Activated CD8-positive, alpha-beta memory T cell treated with anti-CD3 and anti-CD28 coated beads, Interleukin-2, amount 50 U/mL, for 4 hours (primary cell): Measurements from ENCODE around the gene ZNF48.

Experiments used
- DNase-seq: peaks from one replicate; pipeline ENCODE4 v3.0.0-alpha.2; 2020

ZNF48 gene

GRCh38 chr16:30395155-30395991, at the start of gene ZNF48:
TSS of gene ZNF48 (plus strand) at chr16:30395420. CDS start at chr16:30395795, 375 bp downstream.
- DNase-seq = peak; percentile 63

- no peak for DNase-seq
Measured at GRCh38 chr16:30346286-30346685, 48.9 kb upstream of the ZNF48 start.

GRCh38 chr16:30348113-30348512, 47.1 kb upstream of the ZNF48 start:
- DNase-seq = no peak

- DNase-seq = no peak
Measured at GRCh38 chr16:30348929-30349328, 46.3 kb upstream of the ZNF48 start.

- no peak for DNase-seq
Measured at GRCh38 chr16:30349675-30350074, 45.5 kb upstream of the ZNF48 start.

- DNase-seq = no peak
Measured at GRCh38 chr16:30350134-30350871, 44.9 kb upstream of the ZNF48 start.

- DNase-seq = no peak
Measured at GRCh38 chr16:30351001-30351441, 44.2 kb upstream of the ZNF48 start.

- DNase-seq = no peak
Measured at GRCh38 chr16:30351586-30352419, 43.4 kb upstream of the ZNF48 start.

GRCh38 chr16:30352488-30353401, 42.5 kb upstream of the ZNF48 start:
- DNase-seq = no peak

- DNase-seq = no peak
Measured at GRCh38 chr16:30353438-30354129, 41.6 kb upstream of the ZNF48 start.

GRCh38 chr16:30354423-30355143, 40.6 kb upstream of the ZNF48 start:
- no peak for DNase-seq

GRCh38 chr16:30355144-30355953, 39.9 kb upstream of the ZNF48 start, which contains the start of gene CD2BP2:
TSS of gene CD2BP2 (minus strand) at chr16:30355308. CDS start at chr16:30354681, 627 bp downstream.
- peak; percentile 88 for DNase-seq

GRCh38 chr16:30355954-30356308, 39.3 kb upstream of the ZNF48 start:
- no peak for DNase-seq

GRCh38 chr16:30356401-30357084, 38.7 kb upstream of the ZNF48 start:
- DNase-seq = no peak

GRCh38 chr16:30357085-30357714, 38.0 kb upstream of the ZNF48 start:
- no peak for DNase-seq

GRCh38 chr16:30357715-30358576, 37.3 kb upstream of the ZNF48 start:
- no peak for DNase-seq

- DNase-seq = no peak
Measured at GRCh38 chr16:30358577-30358936, 36.7 kb upstream of the ZNF48 start.
